Measurements from ENCODE around the gene AQP3.

The AQP3 gene

GRCh38 chr9:33437205-33437604 lies 10.2 kb downstream of the AQP3 start:
- Histone ChIP-seq H3K27me3 (replicated peaks) (peaks cover 8% of the 10 kb centered on the region), H3K36me3 (replicated peaks) (no peaks in the 10 kb centered on the region), H3K27ac (no peak overlapping the region), H3K4me3 (ENCODE audit: low read depth, low read length) (no peak overlapping the region)
- TF ChIP-seq CTCF (IDR thresholded peaks at IDR 0.05; ENCODE audit: low read depth, low read length, missing control alignments) = no peak
- DNase-seq = no peak
- in situ Hi-C loops (cut with HindIII; ENCODE audit: low pct_ligation_motif_present, low sequenced_read_pairs) = no loop called here

- in situ Hi-C loops (cut with HindIII; ENCODE audit: low pct_ligation_motif_present, low sequenced_read_pairs) = no loop called here
- Histone ChIP-seq H3K27ac (no peak overlapping the region), H3K36me3 (replicated peaks) (no peaks in the 10 kb centered on the region), H3K27me3 (replicated peaks) (peaks cover 8% of the 10 kb centered on the region), H3K4me3 (ENCODE audit: low read depth, low read length) (no peak overlapping the region)
- no peak for TF ChIP-seq CTCF (IDR thresholded peaks at IDR 0.05; ENCODE audit: low read depth, low read length, missing control alignments)
- DNase-seq = no peak
Measured at GRCh38 chr9:33436445-33436844, 10.9 kb downstream of the AQP3 start.

GRCh38 chr9:33435821-33436277 lies 11.5 kb downstream of the AQP3 start:
- no peak for DNase-seq
- H3K27me3 ChIP-seq (replicated peaks) = peaks cover 8% of the 10 kb centered on the region
- no peak for TF ChIP-seq CTCF (IDR thresholded peaks at IDR 0.05; ENCODE audit: low read depth, low read length, missing control alignments)
- no peak overlapping the region for H3K27ac ChIP-seq
- H3K36me3 ChIP-seq (replicated peaks) = no peaks in the 10 kb centered on the region
- in situ Hi-C loops (cut with HindIII; ENCODE audit: low pct_ligation_motif_present, low sequenced_read_pairs) = no loop called here
- H3K4me3 ChIP-seq (ENCODE audit: low read depth, low read length) = no peak overlapping the region

GRCh38 chr9:33434317-33435105 lies 12.9 kb downstream of the AQP3 start:
- in situ Hi-C loops (cut with HindIII; ENCODE audit: low pct_ligation_motif_present, low sequenced_read_pairs) = no loop called here
- Histone ChIP-seq H3K27me3 (replicated peaks) (peaks cover 8% of the 10 kb centered on the region), H3K36me3 (replicated peaks) (no peaks in the 10 kb centered on the region), H3K27ac (no peak overlapping the region), H3K4me3 (ENCODE audit: low read depth, low read length) (no peak overlapping the region)
- no peak for DNase-seq
- no peak for TF ChIP-seq CTCF (IDR thresholded peaks at IDR 0.05; ENCODE audit: low read depth, low read length, missing control alignments)

- TF ChIP-seq CTCF (IDR thresholded peaks at IDR 0.05; ENCODE audit: low read depth, low read length, missing control alignments) = no peak
- H3K36me3 ChIP-seq (replicated peaks) = no peaks in the 10 kb centered on the region
- H3K4me3 ChIP-seq (ENCODE audit: low read depth, low read length) = no peak overlapping the region
- in situ Hi-C loops (cut with HindIII; ENCODE audit: low pct_ligation_motif_present, low sequenced_read_pairs) = no loop called here
- H3K27me3 ChIP-seq (replicated peaks) = peaks cover 8% of the 10 kb centered on the region
- H3K27ac ChIP-seq = no peak overlapping the region
- DNase-seq = no peak
Measured at GRCh38 chr9:33433871-33434270, 13.5 kb downstream of the AQP3 start.

- H3K27me3 ChIP-seq (replicated peaks) = peaks cover 8% of the 10 kb centered on the region
- no peaks in the 10 kb centered on the region for H3K36me3 ChIP-seq (replicated peaks)
- no peak overlapping the region for H3K4me3 ChIP-seq (ENCODE audit: low read depth, low read length)
- H3K27ac ChIP-seq = no peak overlapping the region
- TF ChIP-seq CTCF (IDR thresholded peaks at IDR 0.05; ENCODE audit: low read depth, low read length, missing control alignments) = no peak
- no peak for DNase-seq
- in situ Hi-C loops (cut with HindIII; ENCODE audit: low pct_ligation_motif_present, low sequenced_read_pairs) = no loop called here
Measured at GRCh38 chr9:33431420-33431819, 16.0 kb downstream of the AQP3 start.
